ENCODE data around the gene NR4A2.

- TF ChIP-seq EZH2 (IDR thresholded peaks at IDR 0.05; ENCODE audit: borderline replicate concordance, low read depth, low read length, poor library complexity, severe bottlenecking), result no peak
- no peak for TF ChIP-seq CTCF (conservative IDR thresholded peaks at IDR 0.05; ENCODE audit: low read depth, low read length)
These were observed 312 bp downstream of the NR4A2 start for GRCh38 chr2:156332284-156332533.
